Stimulated activated CD4-positive, alpha-beta T cell treated with anti-CD3 and anti-CD28 coated beads, TNF-alpha, amount 100 ng/mL, for 4 hours (primary cell): ENCODE data around the gene SLC16A4.
"Not testable (repeated sequence)": the region's sequence is repeated elsewhere in the genome, so short reads cannot be mapped to it uniquely, and the experiment has no call there.

Experiments
- DNase-seq, 3 experiments: peaks; one replicate each; pipeline ENCODE4 v3.0.0-alpha.2; 2020; ENCODE audit warnings: low read depth in 3 of 3

SLC16A4 gene

DNA sequence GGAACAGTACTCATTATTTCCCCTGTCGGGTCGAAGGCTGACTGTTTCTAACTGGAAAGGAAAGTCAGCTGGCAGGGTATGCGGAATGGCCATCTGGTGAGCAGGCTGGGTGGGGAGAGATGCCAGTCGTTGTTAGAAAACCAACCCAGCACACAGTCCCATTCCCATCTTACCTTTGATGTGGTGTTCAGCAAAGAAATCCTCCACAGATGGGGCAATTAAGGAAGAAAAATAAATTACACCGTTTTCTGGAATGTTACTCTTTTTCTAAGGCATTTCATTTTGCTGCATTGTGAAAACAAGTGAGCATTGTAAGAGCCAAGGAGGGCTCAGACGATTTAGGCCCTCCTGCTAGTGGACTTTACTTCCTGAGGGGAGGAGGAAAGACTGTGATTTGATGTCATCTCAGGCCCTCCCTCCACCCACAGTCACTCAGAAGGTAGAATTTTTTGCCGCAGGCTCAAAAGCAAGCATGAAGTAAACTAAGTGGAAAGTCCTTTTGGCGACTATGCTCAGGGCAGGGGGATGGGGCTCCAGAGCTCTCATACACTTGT, at the start of gene SLC16A4:
Gene SLC16A4, minus strand, starts transcription at position 335 of the 554 bp plus-strand sequence. CDS start 1,703 bp downstream, outside the sequence.
- no peak for DNase-seq

DNA sequence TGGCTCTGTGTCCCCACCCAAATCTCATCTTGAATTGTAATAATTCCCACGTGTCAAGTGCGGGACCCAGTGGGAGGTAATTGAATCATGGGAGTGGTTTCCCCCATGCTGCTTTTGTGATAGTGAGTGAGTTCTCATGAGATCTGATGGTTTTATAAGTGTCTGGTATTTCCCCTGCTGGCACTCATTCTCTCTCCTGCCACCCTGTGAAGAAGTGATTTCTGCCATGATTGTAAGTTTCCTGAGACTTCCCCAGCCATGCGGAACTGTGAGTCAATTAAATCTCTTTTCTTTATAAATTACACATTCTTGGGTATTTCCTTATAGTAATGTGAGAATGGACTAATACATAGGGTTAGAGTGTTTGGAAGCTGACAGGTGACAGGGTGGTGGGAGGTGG, 49.0 kb upstream of the SLC16A4 start:
- not testable (repeated sequence) for DNase-seq

DNA sequence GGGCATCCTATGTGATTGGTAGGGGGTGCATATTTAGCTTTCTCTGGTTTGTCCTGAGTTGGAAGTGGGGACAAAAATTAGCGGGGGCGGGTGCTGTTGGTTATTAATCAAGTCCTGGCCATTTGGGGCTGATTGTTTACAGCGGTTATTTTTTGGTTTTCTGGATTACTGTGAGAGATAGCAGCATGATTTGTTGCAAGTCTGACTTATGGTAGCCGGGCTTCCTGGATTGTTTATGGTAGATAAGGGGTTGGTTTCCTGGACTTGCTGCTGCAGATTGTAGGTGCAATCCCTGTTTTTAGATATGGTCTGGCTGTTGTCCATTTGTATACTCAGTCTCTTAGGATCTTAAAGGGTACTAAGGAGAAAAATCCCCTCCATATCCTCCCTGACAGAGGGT, 48.1 kb upstream of the SLC16A4 start:
- no peak for DNase-seq

DNA sequence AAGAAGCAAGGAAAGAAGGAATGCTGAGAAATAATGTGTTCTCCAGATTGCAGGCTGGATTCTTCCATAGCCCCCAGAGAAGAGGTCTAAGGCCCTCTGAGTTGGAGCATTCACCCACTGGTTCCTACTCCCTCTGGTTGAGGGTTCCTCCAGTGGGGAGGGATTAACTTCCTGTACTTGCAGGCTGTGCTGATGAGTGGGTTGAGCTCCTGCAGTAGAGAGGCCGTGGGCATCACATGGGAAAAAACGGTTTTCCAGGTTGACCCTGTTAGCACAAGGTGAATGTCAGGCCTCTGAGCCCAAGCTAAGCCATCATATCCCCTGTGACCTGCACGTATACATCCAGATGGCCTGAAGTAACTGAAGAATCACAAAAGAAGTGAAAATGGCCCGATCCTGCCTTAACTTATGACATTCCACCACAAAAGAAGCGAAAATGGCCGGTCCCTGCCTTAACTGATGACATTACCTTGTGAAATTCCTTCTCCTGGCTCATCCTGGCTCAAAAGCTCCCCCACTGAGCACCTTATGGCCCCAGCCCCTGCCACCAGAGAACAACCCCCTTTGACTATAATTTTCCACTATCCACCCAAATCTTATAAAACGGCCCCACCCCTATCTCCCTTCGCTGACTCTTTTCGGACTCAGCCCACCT, 46.9 kb upstream of the SLC16A4 start:
- DNase-seq, result not testable (repeated sequence)

DNA sequence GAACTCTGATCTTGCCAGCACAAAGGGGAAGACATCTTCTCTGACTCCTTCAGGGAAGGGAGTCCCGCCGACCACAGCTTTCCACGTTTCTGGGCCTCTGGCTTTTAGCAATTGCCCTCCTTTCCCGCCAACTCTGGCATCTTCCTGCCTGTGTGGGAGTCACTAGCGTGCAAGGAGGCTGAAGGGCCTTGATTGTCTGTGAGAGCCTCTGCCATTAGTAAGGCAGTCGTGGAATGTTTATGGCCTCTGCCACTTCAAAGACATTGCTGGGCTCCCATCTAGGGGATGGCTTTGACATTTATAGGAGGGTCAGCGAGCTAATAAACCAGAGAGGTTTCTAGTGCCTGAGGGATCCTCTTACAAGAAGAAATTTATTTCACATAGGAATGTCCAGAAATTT, 45.8 kb upstream of the SLC16A4 start:
- no peak for DNase-seq

DNA sequence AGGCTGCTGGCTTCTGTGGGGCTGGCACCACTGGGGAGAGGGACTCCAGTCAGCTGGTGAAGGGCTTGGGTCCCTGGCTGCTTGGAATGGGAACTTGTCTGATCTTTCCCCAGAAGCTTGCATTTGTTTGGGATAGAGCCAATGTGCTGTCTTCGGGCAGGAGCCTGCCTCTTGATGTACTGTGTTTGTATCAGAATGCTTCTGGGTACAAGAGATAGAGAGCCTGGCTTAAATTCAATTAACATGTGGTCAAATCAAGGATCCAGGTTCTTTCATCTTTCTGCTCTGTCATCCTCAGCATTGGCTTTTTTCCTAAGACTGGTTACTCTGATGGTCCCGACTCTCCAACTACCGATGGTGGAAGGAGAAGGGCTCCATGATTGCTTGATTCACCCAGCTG, 44.1 kb upstream of the SLC16A4 start:
- DNase-seq, result no peak

DNA sequence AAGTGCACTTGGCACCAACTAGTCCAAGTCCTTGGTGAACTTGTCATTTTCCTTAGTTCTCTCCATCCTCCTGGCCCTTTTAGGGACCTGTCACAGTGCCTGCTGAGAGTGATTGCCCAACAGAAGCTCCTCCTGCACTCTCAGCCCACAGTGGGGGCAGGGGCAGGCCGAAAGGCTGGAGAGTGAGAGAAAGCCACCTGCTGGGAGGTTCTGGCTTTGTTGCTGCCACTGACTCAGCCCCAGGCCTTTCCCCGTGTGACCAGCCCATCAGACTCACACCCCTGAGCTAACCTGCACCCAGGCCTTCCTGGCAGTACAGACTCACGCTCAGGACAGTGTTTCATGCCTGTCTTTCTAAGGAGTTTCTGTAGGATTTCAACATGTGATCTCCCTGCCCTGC, 43.0 kb upstream of the SLC16A4 start:
- no peak for DNase-seq

DNA sequence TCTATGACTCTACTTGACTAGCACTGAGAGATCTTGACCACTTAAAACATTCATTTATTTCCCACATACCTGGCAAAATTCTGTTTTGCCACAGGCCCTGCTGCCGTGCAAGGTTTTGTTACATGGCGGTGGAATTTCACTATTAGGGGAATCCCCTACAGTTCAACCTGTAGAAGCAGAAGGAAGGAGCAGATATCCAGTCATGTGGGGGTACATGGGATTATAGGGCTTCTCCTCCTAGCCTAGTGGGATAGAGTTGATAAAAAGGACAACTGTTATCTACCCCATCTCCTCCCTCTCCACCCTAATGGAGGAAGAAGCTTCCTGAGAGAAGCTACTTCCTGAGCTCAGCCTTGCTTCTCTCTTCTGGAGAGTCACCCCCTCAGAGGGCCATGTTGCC, 42.4 kb upstream of the SLC16A4 start:
- DNase-seq, result no peak

DNA sequence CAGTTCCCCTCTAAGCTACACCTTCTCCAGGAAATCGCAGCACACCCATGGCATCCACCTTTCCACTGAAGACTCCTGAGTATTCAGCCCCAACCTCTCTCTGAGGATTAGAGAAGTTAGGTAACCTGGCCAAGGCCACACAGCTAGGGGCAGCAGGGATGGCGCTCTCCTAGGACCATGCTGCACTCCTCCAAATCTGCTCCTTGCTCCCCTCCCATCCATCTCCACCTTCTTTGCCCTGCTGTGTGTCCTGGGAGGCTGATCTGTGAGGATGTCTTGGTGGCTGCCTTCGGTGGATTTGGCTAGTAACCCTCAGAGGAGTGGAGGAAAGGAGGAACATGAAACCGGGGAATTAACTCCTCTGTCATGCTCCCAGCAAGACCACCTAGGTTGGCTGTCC, 40.1 kb upstream of the SLC16A4 start:
- no peak for DNase-seq

DNA sequence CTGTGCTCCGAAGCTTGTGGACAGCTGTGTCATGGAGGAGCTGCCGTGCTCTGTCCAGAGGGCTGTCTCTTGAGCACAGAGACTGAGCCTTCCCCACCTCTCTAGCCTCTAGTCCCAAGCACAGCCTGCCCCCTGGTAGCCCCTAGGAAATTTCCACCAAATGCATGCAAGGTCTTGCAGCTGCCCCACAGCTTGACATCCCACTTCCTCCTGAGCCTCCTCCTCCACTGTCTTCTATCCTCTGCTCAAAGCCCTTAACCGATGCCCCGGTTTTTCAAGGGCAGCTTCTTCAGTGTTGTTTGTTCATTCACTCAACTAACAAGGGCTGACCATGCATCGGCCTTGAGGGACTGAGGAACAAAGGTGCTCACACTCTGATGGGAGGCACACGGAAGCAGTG, 39.5 kb upstream of the SLC16A4 start:
- no peak for DNase-seq

DNA sequence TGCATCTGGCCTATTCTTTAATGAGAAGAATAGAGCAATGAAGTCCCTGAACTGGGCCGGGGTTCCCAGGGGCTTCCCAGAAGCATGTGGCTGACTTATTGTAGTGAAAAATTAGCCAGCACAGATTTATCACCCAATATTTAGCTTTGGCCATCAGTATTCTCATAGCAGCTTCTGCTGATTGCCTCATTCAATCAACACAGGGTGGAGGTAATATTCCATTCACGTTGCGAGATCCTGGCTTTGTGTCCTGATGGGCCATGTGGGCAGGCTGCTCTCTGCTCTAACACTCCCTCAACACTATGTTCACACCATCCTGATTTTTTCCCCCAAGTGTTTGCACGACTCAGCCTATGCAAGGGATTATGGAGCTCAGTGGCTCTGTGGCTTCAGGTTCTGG, 38.1 kb upstream of the SLC16A4 start:
- no peak for DNase-seq

DNA sequence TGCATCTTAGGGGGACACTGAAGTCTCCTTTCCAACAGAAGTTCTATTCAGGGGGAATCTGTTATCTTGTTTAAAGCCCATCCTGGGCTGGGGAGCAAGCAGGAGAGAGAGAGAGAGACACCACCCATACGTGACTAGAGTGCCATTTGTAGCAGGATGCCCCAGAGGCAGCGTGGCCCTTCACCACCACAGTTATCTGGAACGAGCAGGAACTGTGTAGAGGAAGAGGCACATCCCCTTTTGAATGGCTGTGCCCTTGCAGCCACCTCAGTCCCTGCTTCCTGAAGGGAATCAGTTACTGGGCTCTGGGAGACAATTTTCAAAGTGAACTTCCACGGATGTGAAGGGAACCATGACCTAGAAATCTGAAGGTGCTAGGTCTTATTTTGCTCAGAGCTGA, 36.0 kb upstream of the SLC16A4 start:
- no peak for DNase-seq

DNA sequence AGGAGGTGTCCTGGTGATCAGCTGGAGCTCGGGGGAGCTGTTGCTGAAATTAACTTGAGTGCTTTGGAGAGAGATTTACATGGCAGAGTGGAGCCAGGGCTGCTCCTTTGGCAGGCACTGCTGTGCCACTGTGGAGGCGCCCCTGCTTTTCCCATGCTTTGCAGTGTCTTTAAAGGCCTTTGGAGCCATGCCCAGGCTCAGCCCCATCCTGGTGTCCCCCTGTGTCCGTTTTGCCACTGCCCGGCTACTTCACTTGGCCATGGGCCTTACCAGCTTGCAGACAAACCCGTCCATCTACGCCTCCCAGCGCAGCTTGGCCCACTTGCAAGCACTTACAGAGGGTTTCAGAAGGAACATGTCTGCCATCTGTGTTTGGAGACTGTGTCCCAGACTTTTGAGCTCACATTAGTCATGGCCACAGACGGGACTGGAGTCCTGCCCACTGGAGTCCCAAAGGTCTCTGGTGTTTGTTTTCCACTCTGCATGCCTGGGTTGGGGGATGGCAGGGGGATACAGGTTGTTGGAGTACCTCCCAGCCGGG, 34.9 kb upstream of the SLC16A4 start:
- no peak for DNase-seq

DNA sequence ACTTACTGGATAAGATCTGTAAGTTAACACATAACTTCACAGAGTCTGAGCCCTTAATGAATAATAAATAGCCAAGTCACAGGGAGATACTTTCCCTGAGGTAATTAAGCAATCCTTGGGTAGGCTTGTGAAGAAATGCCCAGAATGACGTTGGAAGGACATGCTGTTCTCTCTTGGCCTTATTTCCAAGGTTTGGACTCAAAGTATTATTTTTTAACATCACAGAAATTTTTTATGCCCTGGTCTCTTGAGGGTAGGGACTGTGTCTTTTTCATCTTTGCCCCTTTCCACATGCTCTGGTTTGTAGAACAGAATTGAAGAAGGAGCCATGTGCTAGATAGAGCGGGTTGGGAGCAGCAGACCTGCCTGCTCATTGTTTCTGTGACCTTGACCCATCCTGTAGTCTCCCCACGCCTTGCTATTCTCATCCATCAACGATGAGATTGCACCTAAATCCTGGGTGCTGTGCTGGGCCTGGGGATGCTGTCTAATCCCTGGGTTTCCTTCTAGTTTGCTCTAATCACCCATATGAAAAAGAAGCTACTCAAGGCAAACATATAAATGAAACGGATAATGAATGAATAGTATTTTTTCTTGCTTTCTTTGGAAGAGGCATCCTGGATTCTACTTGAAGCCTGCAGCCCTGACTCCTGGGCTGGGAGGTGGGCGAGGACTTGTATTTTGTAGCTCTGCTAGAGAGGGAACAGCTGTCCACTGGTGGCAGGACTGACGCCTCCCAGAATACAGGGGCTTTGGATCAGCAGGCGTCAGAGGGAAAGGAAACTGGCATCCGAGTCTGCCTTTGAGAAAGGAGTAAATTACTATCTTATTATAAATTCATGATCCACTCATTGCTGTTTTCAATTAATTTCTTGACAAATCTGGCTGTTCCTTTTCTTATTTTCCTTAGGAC, 34.1 kb upstream of the SLC16A4 start:
- no peak for DNase-seq

DNA sequence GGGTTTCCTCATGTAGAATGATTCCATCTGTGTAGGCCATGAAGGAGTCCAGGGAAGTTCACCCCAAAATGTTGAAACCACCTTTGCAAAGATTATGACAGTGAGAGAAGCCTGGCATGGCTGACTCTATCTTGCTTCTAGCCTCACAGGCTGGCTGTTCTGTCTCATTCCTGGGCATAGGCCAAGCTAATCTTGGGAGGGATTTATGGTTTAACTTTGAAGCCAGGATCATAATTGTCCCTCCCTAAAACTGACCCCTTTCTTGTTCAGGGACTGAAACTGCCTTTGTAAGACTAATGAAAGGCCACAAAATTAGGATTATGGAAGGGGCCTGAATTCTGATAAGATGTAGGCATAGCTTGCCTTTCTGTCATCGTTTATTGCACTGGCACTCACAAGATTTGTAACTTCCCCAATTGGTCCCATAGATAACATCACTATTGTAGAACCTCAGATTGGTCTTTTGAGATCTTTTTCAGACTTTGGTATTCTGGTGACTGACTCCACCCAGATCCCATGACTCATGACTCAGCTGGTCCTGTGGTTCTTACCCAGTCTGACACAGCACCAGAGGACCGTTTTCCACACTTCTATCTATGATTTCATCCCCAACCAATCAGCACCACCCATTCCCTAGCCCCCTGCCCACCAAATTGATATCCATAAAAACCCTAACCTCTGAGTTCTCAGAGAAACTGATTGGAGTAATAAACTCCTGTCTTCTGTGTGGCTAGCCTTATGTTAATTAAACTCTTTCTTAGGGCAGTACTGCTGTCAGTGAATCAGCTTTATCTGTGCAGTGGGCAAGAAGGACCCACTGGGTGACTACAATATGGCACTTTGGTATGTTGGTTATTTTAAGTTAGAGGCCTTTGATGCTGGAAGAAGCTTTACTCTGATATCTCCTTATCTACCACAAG, 30.3 kb upstream of the SLC16A4 start:
- DNase-seq, result no peak

DNA sequence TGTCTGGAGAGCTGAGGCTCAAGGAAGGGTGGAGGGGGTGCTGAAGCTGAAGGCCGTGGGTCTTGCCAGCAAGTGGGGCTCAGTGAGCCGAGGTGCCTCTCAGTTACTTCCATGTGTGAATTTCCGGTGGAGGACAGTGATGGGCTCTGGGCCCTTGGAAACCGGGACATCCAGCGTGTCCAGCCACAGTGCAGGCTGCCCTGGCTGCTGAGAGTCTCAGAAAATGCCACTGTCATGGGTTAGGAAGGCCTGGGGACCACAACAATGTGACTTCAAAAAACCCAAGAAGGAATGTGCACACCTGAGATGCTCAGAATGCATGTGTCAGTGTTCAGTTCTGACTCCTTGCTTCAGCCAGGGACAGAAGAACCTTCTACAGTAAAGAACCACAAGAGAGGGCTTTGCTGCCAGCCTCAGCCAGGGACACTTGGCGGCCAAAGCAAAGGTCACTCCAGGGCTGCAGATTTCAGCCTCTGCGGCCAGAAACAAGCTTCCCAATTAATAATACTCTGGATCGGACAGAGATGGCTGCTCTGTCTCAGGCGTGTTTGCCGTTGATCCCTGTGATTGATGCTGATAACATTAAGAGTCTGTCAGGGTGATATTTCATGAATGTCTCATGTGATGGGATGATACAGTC, 29.3 kb upstream of the SLC16A4 start:
- no peak for DNase-seq

DNA sequence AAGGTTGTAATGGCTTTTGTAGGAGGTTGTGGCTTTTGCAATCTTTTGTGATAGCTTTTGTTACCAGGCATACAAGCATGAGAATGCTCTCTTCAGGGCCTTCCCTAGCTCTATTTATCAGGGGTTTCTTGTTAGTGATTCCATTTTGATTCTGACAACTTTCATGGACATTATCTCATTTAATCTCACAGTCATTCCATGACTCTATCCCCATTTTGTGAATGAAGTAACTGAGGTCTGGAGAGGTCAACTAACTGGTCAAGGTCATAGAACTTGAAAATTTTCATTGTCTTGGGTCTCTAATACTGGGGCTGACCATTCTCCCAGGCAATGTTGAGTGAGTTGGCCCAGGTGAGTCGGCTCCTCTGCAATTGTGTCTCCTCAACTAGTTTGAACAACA, 27.9 kb upstream of the SLC16A4 start:
- DNase-seq, result no peak

DNA sequence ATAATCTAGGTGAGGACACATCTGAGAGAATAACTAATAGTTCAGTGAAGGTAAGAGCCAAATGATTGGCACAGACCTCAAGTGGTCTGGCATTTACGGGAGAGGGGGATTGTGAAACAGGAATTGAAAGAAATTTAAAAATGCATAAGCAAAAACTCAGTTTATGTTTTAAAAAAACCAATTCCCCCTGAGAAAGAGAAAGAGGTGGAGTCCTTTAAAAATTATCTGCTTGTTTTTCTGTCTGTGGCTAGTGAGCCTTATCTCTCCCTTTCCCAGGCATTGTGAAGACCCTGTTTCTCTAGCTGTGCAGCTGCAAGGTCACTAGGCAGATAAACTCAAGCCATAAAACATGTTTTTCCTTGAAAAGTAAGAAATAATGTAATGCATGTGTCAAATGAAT, 22.2 kb upstream of the SLC16A4 start:
- DNase-seq, result not testable (repeated sequence)

DNA sequence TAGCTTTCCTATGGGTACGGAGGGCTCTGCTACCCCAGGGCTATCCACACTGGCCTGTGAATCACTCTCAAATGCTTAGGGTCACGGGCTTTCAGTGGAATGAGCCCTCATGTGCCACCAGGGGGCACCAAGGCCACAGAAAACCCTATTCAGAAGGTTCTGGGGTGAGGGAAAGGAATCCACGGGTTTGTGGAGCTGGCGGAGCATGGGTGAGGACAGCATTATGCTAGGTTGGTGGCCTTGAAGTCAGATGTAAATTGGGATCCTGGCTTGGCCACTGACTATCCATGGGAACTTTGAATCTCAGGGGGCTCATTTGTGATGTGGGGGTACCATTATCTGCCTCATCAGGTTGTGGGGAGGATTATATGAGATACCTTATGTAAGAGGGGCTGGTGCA, 21.8 kb upstream of the SLC16A4 start:
- peak; percentile 29 to 39 (median 32) for DNase-seq

DNA sequence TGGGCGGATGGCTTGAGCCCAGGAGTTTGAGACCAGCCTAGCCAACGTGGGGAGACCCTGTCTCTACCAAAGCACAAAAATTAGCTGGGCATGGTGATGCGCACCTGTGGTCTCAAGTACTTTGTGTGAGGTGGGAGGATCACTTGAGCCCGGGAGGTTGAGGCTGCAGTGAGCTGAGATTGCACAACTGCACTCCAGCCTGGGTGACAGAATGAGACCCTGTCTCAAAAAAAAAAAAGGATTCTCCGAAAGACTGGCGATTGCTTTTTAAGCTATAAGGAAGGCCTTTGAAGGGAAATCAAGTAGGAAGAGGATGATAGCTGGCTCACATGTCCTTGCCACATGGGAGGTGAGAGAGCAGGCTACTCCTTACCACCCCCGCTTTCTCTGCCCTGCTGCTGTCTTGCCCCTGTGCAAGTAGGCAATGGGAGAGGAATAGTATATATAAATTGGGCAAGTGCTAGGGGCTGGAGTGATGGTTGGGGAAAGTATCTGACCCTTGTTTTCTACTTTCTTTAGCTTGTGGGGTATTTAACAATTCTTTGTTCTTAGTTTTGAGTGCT, 20.4 kb upstream of the SLC16A4 start:
- DNase-seq, result no peak

DNA sequence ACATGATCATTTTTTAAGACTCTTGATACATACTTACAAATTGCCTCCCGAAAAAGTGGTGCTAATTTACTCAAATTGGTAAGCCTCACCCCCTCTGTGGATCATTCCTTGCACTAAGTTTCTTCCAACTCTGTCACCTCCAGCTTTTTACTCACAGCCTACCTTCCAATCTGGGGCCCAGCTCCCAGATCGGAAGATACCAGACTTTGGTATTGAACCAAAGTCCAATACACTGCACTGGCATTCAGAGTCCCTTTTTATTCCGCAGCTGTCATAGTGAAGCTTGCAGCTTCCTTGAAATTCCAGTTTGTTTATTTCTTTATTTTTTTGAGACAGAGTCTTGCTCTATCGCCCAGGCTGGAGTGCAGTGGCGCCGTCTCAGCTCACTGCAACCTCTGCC, 18.5 kb upstream of the SLC16A4 start:
- no peak for DNase-seq
